PC-3 (cell line): ENCODE results near the gene TNS3. TPM values are rescaled to one million over a fixed set of nuclear protein-coding genes. Genes with fewer than 3 reads are reported as not detected.

Experiments used
- ATAC-seq: fragments of 200-7000 bp; cut with Tn5 transposase; 2 replicates; pipeline ENCODE4 v1.9.1; 2020; ENCODE audit warnings: mild to moderate bottlenecking, moderate library complexity
- BruUV-seq: library from RNA; stranded (reverse); fragments of 400-500 nt; replicated peaks from 2 replicates; lab custom pipeline; 2021; lab: Mats Ljungman, UMichigan
- CTCF ChIA-PET: fragments of 300-600 bp; sonication (Branson Sonifier 250); formaldehyde crosslinking; loops from one replicate; lab custom pipeline; 2022; ENCODE audit warnings: antibody characterized with exemption; lab: Charles Lee
- POLR2A ChIA-PET: fragments of 300-600 bp; sonication (Branson Sonifier 250); formaldehyde crosslinking; loops from one replicate; lab custom pipeline; 2022; ENCODE audit warnings: antibody characterized with exemption; ENCODE audit not compliant: unreplicated experiment; lab: Charles Lee
- DNase-seq: peaks from one replicate; pipeline ENCODE4 v3.0.0-alpha.2; 2015
- H2AFZ ChIP-seq: fragments of 300-600 bp; sonication (generic); 2 replicates; pipeline ENCODE4 v1.6.0; 2016; ENCODE audit warnings: antibody characterized with exemption, low read length
- H3F3A ChIP-seq: fragments of 300-600 bp; sonication (generic); one replicate; pipeline ENCODE4 v1.6.0; 2017; ENCODE audit warnings: antibody characterized with exemption, low read length, control low read depth, mild to moderate bottlenecking; ENCODE audit not compliant: unreplicated experiment
- H3K27ac ChIP-seq: fragments of 300-600 bp; sonication (generic); 2 replicates; pipeline ENCODE4 v1.5.1; 2016; ENCODE audit warnings: mild to moderate bottlenecking, low read length
- H3K27me3 ChIP-seq: fragments of 300-600 bp; sonication (generic); 2 replicates; pipeline ENCODE4 v1.6.1; 2016; ENCODE audit warnings: low read length, mixed read lengths
- H3K36me3 ChIP-seq: fragments of 300-600 bp; sonication (generic); 2 replicates; pipeline ENCODE4 v1.6.1; 2016; ENCODE audit warnings: low read depth, mixed run types, low read length, mixed read lengths
- H3K4me1 ChIP-seq: fragments of 300-600 bp; sonication (generic); 2 replicates; pipeline ENCODE4 v1.5.1; 2016; ENCODE audit warnings: low read length; ENCODE audit not compliant: insufficient read depth
- H3K4me2 ChIP-seq: fragments of 300-600 bp; sonication (generic); 2 replicates; pipeline ENCODE4 v1.6.0; 2016; ENCODE audit warnings: low read length
- H3K4me3 ChIP-seq: fragments of 300-600 bp; sonication (generic); 2 replicates; pipeline ENCODE4 v1.5.1; 2016; ENCODE audit warnings: mild to moderate bottlenecking, low read length, mixed read lengths
- H3K79me2 ChIP-seq: fragments of 300-600 bp; sonication (generic); 2 replicates; pipeline ENCODE4 v1.6.1; 2017; ENCODE audit warnings: low read length, mixed read lengths
- H3K9ac ChIP-seq: fragments of 300-600 bp; sonication (generic); 2 replicates; pipeline ENCODE4 v1.6.0; 2016; ENCODE audit warnings: mild to moderate bottlenecking, low read length
- H3K9me2 ChIP-seq: fragments of 300-600 bp; sonication (generic); replicated peaks from 2 replicates; pipeline ENCODE4 v1.6.1; 2016; ENCODE audit warnings: mixed run types, low read length, mixed read lengths
- H3K9me3 ChIP-seq: fragments of 300-600 bp; sonication (generic); 2 replicates; pipeline ENCODE4 v1.6.1; 2016; ENCODE audit warnings: low read length, mixed read lengths
- H4K20me1 ChIP-seq: fragments of 300-600 bp; sonication (generic); 2 replicates; pipeline ENCODE4 v1.6.1; 2016; ENCODE audit warnings: low read length, mixed read lengths
- CTCF ChIP-seq: fragments of 300-600 bp; sonication (generic); conservative IDR thresholded peaks from 2 replicates; pipeline ENCODE4 v1.5.1; 2017; ENCODE audit warnings: antibody characterized with exemption, low read depth, mild to moderate bottlenecking, low read length
- EZH2 ChIP-seq: fragments of 300-600 bp; sonication (generic); IDR thresholded peaks from one replicate; pipeline ENCODE4 v1.6.1; 2017; ENCODE audit warnings: antibody characterized with exemption, mild to moderate bottlenecking, low read length; ENCODE audit not compliant: unreplicated experiment
- EZH2phosphoT487 ChIP-seq: fragments of 300-600 bp; sonication (generic); IDR thresholded peaks from 2 replicates; pipeline ENCODE4 v1.6.1; 2018; ENCODE audit warnings: mild to moderate bottlenecking, antibody characterized with exemption, low read length, borderline replicate concordance
- intact Hi-C: fragments of 100-400 bp; cut with micrococcal nuclease; formaldehyde crosslinking; loops from 2 replicates; pipeline ENCODE4 v1.9.0; 2023
- total RNA-seq: library from RNA; depleted of rRNA; stranded (reverse); fragments of >200 nt; gene quantifications from 2 replicates; pipeline ENCODE4 v1.2.3, GENCODE V29; 2014

TNS3 gene
- total RNA-seq, 1 experiment from 2014 or later = 72.3 TPM

GRCh38 chr7:47357361-47357760, 224.6 kb downstream of the TNS3 start:
- Histone ChIP-seq H3K9me2 (no peaks in the 10 kb centered on the region), H3K4me1 (peaks cover 12% of the 10 kb centered on the region)
- no peak for ATAC-seq

DNA sequence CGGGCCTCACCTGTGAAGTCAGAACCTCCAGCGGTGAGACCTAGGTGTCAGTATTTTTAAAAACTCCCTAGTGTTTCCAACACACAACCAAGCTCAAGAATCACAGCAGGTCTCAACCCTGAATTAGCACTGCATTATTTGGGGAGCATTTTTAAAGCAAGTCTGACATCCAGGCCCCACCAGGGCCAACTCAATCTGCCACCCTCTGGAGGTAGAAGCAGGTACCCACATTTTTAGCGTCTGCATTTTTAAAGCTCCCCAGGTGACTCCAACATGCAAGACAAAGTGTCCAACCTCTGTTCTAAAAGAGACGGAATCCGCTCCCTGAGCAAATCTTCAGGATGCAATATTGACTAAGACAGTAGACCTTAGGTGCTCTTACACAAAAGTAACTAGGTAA, 225.7 kb downstream of the TNS3 start:
- H3K4me2 ChIP-seq = no peak overlapping the region
- peaks cover 2% of the 10 kb centered on the region; the same call in 1 of the 2 replicates for H3K36me3 ChIP-seq
- H3K27ac ChIP-seq = no peak overlapping the region
- H3K79me2 ChIP-seq = peaks cover 59% of the 10 kb centered on the region
- no peak overlapping the region for H3K4me3 ChIP-seq
- H3K4me1 ChIP-seq = peaks cover 2% of the 10 kb centered on the region
- no peak for DNase-seq
- H3K9me3 ChIP-seq = no peaks in the 10 kb centered on the region
- no peaks in the 10 kb centered on the region for H3K27me3 ChIP-seq
- no peak overlapping the region for H3K9ac ChIP-seq
- POLR2A ChIA-PET = no interaction called here
- no peak for ATAC-seq
- BruUV-seq = no TSS peak
- H3F3A ChIP-seq = no peaks in the 10 kb centered on the region
- peaks cover 14% of the 10 kb centered on the region; the same call in 1 of the 2 replicates for H4K20me1 ChIP-seq
- intact Hi-C loops = no loop called here
- TF ChIP-seq EZH2 (no peak), EZH2phosphoT487 (no peak), CTCF (no peak)
- H2AFZ ChIP-seq = no peak overlapping the region
- no peaks in the 10 kb centered on the region for H3K9me2 ChIP-seq
- CTCF ChIA-PET = no interaction called here

More at GRCh38 chr7:47357361-47357760, 224.6 kb downstream of the TNS3 start:
- no TSS peak for BruUV-seq
- Histone ChIP-seq H3F3A (no peaks in the 10 kb centered on the region), H4K20me1 (peaks cover 16% of the 10 kb centered on the region; the same call in 1 of the 2 replicates), H3K79me2 (peaks cover 64% of the 10 kb centered on the region), H3K4me3 (no peak overlapping the region), H3K36me3 (peaks cover 2% of the 10 kb centered on the region; the same call in 1 of the 2 replicates), H3K9ac (no peak overlapping the region), H2AFZ (no peak overlapping the region), H3K4me2 (no peak overlapping the region), H3K27ac (no peak overlapping the region), H3K9me3 (no peaks in the 10 kb centered on the region), H3K27me3 (no peaks in the 10 kb centered on the region)
- intact Hi-C loops = no loop called here
- ChIA-PET CTCF (no interaction called here), POLR2A (no interaction called here)
- TF ChIP-seq EZH2 = no peak
- DNase-seq = no peak

GRCh38 chr7:47355684-47356083, 226.2 kb downstream of the TNS3 start:
- ChIA-PET CTCF (no interaction called here), POLR2A (no interaction called here)
- BruUV-seq = no TSS peak
- no peaks in the 10 kb centered on the region for H3F3A ChIP-seq
- DNase-seq (no peak), ATAC-seq (no peak)
- no peak overlapping the region for H3K27ac ChIP-seq
- no peak overlapping the region for H3K9ac ChIP-seq
- TF ChIP-seq EZH2 (no peak), EZH2phosphoT487 (no peak), CTCF (no peak)
- H2AFZ ChIP-seq = no peak overlapping the region
- H3K27me3 ChIP-seq = no peaks in the 10 kb centered on the region
- H4K20me1 ChIP-seq = peaks cover 13% of the 10 kb centered on the region; the same call in 1 of the 2 replicates
- no peaks in the 10 kb centered on the region for H3K9me3 ChIP-seq
- peaks cover 2% of the 10 kb centered on the region; the same call in 1 of the 2 replicates for H3K36me3 ChIP-seq
- no peak overlapping the region for H3K4me3 ChIP-seq
- no peaks in the 10 kb centered on the region for H3K4me1 ChIP-seq
- intact Hi-C loops = no loop called here
- H3K9me2 ChIP-seq = no peaks in the 10 kb centered on the region
- peaks cover 53% of the 10 kb centered on the region for H3K79me2 ChIP-seq
- no peak overlapping the region for H3K4me2 ChIP-seq
